ENCODE data around the gene SPOCK1.

SPOCK1 gene

DNA sequence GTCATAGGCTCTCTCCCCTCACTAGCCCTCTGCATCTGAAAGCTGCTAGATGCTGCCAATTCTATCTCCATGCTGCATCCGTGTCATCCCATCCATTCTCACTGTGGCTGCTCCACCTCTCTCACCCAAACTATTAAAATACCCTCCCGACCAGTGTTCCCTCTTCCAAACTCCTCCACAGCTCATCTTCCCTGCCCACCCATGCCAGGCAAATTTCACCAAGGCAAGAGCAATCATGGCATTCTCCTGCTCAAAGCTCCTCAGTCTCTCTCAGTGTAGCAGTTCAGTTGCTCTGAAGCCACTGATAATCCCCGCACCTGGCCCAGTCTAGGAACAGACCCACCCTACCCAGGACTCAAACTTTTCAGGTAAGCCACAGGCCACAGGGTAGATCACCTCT, 48.4 kb downstream of the SPOCK1 start:
- Histone ChIP-seq H3K36me3 (ENCODE audit: control insufficient read depth in 2 of 2, insufficient read depth in 2 of 2, low read length in 2 of 2) (no peaks in the 10 kb centered on the region), H3K27ac (ENCODE audit: low read depth in 2 of 2, low read length in 2 of 2) (no peak overlapping the region), H3K4me1 (ENCODE audit: control insufficient read depth in 2 of 2, insufficient read depth in 2 of 2, low read length in 2 of 2) (no peaks in the 10 kb centered on the region), H3K27me3 (ENCODE audit: control insufficient read depth in 2 of 2, insufficient read depth in 2 of 2, low read length in 2 of 2) (no peaks in the 10 kb centered on the region), H3K9me3 (ENCODE audit: control insufficient read depth in 2 of 2, low read length in 2 of 2) (no peaks in the 10 kb centered on the region), H3K4me3 (ENCODE audit: low read length in 2 of 2) (no peak overlapping the region), H3K9ac (ENCODE audit: low read depth in 1 of 2, low read length in 2 of 2) (no peak overlapping the region)

DNA sequence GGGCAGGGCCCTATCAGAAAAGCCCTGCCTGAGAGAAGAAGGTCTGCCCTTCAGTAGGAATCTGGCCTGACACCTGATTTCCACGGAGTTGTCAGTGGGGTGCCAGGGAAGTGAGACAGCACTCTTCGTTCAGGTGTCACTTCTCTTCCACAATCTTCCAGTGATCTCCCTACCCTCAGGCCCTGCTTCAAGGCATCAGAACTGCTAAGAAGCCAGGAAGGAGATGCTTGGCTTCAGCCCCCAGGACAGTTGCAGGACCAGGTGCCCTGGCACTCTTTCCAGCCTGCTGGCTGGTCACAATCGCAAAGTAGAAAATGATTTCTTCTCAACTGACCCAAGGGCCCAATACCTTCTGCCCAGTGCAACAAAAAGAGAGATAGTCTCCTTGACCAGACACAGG, 50.3 kb downstream of the SPOCK1 start:
- no peaks in the 10 kb centered on the region for H3K4me1 ChIP-seq (ENCODE audit: control insufficient read depth in 2 of 2, insufficient read depth in 2 of 2, low read length in 2 of 2)
- H3K27me3 ChIP-seq (ENCODE audit: control insufficient read depth in 2 of 2, insufficient read depth in 2 of 2, low read length in 2 of 2) = no peaks in the 10 kb centered on the region
- no peaks in the 10 kb centered on the region for H3K9me3 ChIP-seq (ENCODE audit: control insufficient read depth in 2 of 2, low read length in 2 of 2)
- H3K27ac ChIP-seq (ENCODE audit: low read depth in 2 of 2, low read length in 2 of 2) = no peak overlapping the region
- H3K4me3 ChIP-seq (ENCODE audit: low read length in 2 of 2) = no peak overlapping the region
- H3K9ac ChIP-seq (ENCODE audit: low read depth in 1 of 2, low read length in 2 of 2) = no peak overlapping the region
- no peaks in the 10 kb centered on the region for H3K36me3 ChIP-seq (ENCODE audit: control insufficient read depth in 2 of 2, insufficient read depth in 2 of 2, low read length in 2 of 2)

DNA sequence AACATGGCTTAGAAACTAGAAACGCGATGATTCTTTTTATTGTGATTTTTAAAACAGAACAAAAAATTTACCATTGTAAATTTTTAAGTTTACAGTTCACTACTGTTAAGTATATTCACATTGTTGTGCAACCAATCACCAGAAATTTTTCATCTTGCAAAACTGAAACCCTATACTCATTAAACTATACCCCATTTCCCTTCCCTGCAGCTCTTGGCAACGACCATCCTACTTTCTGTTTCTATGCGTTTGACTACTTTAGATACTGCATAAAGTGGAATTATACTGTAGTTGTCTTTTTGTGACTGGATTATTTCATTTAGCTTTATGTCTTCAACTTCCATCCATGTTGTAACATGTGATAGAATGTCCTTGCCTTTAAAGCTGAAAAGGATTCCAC, 52.5 kb downstream of the SPOCK1 start:
- H3K27me3 ChIP-seq (ENCODE audit: control insufficient read depth in 2 of 2, insufficient read depth in 2 of 2, low read length in 2 of 2) = no peaks in the 10 kb centered on the region
- H3K4me1 ChIP-seq (ENCODE audit: control insufficient read depth in 2 of 2, insufficient read depth in 2 of 2, low read length in 2 of 2) = no peaks in the 10 kb centered on the region
- H3K36me3 ChIP-seq (ENCODE audit: control insufficient read depth in 2 of 2, insufficient read depth in 2 of 2, low read length in 2 of 2) = no peaks in the 10 kb centered on the region
- no peak overlapping the region for H3K27ac ChIP-seq (ENCODE audit: low read depth in 2 of 2, low read length in 2 of 2)
- no peaks in the 10 kb centered on the region for H3K9me3 ChIP-seq (ENCODE audit: control insufficient read depth in 2 of 2, low read length in 2 of 2)
- no peak overlapping the region for H3K9ac ChIP-seq (ENCODE audit: low read depth in 1 of 2, low read length in 2 of 2)
- no peak overlapping the region for H3K4me3 ChIP-seq (ENCODE audit: low read length in 2 of 2)

DNA sequence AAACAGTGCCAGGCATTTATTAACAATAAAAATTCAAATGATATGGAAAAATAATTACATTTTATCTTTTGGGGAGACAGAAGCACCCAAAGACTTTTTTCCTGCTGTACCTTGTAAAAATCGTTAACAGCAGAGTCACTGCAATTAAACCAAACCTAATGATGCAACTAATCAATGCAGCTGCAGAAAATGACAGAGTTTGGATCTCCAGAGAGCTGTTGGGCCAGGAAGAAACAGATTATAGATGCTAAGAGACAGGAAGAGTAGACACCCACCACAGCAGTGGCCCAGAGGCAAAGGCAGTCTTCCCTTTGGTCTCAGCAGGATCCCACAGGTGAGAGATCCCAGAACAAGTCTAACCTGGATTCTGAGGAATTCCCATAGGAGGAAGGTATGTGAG, 53.0 kb downstream of the SPOCK1 start:
- Histone ChIP-seq H3K36me3 (ENCODE audit: control insufficient read depth in 2 of 2, insufficient read depth in 2 of 2, low read length in 2 of 2) (no peaks in the 10 kb centered on the region), H3K27ac (ENCODE audit: low read depth in 2 of 2, low read length in 2 of 2) (no peak overlapping the region), H3K27me3 (ENCODE audit: control insufficient read depth in 2 of 2, insufficient read depth in 2 of 2, low read length in 2 of 2) (no peaks in the 10 kb centered on the region), H3K4me1 (ENCODE audit: control insufficient read depth in 2 of 2, insufficient read depth in 2 of 2, low read length in 2 of 2) (no peaks in the 10 kb centered on the region), H3K4me3 (ENCODE audit: low read length in 2 of 2) (no peak overlapping the region), H3K9me3 (ENCODE audit: control insufficient read depth in 2 of 2, low read length in 2 of 2) (no peaks in the 10 kb centered on the region), H3K9ac (ENCODE audit: low read depth in 1 of 2, low read length in 2 of 2) (no peak overlapping the region)

DNA sequence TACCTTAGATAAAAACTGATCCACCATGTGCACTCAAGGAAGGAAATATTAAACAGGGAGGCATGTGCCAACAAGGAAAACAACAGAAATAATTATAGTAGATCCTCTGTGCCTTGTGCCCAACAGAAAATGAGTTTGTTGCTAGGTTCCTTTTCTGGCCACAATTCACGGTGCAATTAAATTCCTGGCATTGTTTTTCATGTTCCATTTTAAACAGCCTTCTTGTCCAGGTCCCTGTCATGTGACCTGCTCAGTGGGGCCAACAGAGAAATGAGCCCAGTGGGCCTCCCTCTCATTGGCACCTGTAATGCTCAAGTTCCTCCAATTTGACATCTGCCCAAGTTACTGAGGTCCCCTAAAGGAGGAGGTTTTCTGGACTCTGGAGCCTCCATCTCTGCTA, 56.5 kb downstream of the SPOCK1 start:
- no peaks in the 10 kb centered on the region for H3K27me3 ChIP-seq (ENCODE audit: control insufficient read depth in 2 of 2, insufficient read depth in 2 of 2, low read length in 2 of 2)
- no peaks in the 10 kb centered on the region for H3K4me1 ChIP-seq (ENCODE audit: control insufficient read depth in 2 of 2, insufficient read depth in 2 of 2, low read length in 2 of 2)
- H3K9me3 ChIP-seq (ENCODE audit: control insufficient read depth in 2 of 2, low read length in 2 of 2) = no peaks in the 10 kb centered on the region

DNA sequence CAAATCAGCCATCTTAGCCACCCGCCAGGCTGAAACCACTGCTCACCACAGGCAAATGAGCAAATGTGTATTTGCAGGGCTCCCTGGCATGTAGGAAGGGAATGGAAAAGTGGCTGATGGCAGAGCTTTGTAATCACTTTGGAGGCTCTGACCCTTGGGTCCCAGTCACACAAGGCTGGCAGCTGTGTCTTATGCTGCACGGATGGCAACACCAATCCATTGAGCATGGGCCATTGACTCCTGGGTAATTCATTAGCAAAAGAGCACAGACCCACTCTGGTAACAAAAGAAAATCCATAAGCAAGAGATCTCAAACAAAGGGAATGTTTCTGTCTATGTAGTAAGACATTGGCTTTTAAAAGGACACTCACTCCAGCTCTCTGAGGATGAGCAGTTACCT, 57.6 kb downstream of the SPOCK1 start:
- Histone ChIP-seq H3K4me1 (ENCODE audit: control insufficient read depth in 2 of 2, insufficient read depth in 2 of 2, low read length in 2 of 2) (no peaks in the 10 kb centered on the region), H3K9ac (ENCODE audit: low read depth in 1 of 2, low read length in 2 of 2) (no peak overlapping the region), H3K36me3 (ENCODE audit: control insufficient read depth in 2 of 2, insufficient read depth in 2 of 2, low read length in 2 of 2) (no peaks in the 10 kb centered on the region), H3K9me3 (ENCODE audit: control insufficient read depth in 2 of 2, low read length in 2 of 2) (no peaks in the 10 kb centered on the region), H3K4me3 (ENCODE audit: low read length in 2 of 2) (no peak overlapping the region), H3K27ac (ENCODE audit: low read depth in 2 of 2, low read length in 2 of 2) (no peak overlapping the region), H3K27me3 (ENCODE audit: control insufficient read depth in 2 of 2, insufficient read depth in 2 of 2, low read length in 2 of 2) (no peaks in the 10 kb centered on the region)

More for the DNA sequence above, 56.5 kb downstream of the SPOCK1 start:
- Histone ChIP-seq H3K36me3 (ENCODE audit: control insufficient read depth in 2 of 2, insufficient read depth in 2 of 2, low read length in 2 of 2) (no peaks in the 10 kb centered on the region), H3K4me3 (ENCODE audit: low read length in 2 of 2) (no peak overlapping the region), H3K27ac (ENCODE audit: low read depth in 2 of 2, low read length in 2 of 2) (no peak overlapping the region), H3K9ac (ENCODE audit: low read depth in 1 of 2, low read length in 2 of 2) (no peak overlapping the region)

DNA sequence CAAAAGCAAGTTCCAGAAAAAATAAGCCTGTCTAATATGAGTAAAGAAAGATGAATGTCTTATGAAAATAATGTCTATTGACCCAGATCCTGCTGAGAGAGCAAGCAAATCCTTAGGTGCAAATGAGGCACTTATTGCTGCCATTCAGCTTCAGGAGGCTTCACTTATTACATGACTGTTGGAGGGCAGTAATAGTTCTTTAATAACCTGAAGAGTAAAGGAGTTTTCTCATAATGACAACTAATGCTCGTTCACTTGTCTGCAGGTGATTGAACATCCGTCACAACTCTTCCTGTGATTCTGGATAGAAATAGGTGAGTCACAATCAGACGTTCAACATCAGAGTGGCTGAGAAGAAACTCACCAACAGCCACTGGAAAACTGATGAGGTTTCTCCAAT, 58.3 kb downstream of the SPOCK1 start:
- Histone ChIP-seq H3K9ac (ENCODE audit: low read depth in 1 of 2, low read length in 2 of 2) (no peak overlapping the region), H3K4me1 (ENCODE audit: control insufficient read depth in 2 of 2, insufficient read depth in 2 of 2, low read length in 2 of 2) (no peaks in the 10 kb centered on the region), H3K27ac (ENCODE audit: low read depth in 2 of 2, low read length in 2 of 2) (no peak overlapping the region), H3K36me3 (ENCODE audit: control insufficient read depth in 2 of 2, insufficient read depth in 2 of 2, low read length in 2 of 2) (no peaks in the 10 kb centered on the region), H3K27me3 (ENCODE audit: control insufficient read depth in 2 of 2, insufficient read depth in 2 of 2, low read length in 2 of 2) (no peaks in the 10 kb centered on the region), H3K4me3 (ENCODE audit: low read length in 2 of 2) (no peak overlapping the region), H3K9me3 (ENCODE audit: control insufficient read depth in 2 of 2, low read length in 2 of 2) (no peaks in the 10 kb centered on the region)

DNA sequence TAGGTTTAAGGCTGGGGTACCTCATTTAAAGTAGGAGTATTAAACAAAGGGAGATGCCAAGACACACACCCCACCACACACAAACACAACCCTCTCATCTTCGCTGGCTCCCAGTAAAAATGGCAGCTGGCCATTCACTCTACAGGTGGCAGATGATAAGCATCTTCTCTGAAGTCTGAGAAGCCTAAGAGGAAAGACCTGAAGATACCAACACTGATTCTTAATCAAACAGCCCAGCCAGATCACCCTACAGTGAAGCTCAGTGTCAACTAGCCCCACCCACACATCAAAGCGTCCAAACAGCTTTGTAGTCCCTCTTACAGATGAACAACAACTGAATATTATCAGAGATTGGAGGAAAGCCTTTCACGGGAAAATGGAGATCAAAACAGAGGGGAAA, 59.5 kb downstream of the SPOCK1 start:
- H3K4me1 ChIP-seq (ENCODE audit: control insufficient read depth in 2 of 2, insufficient read depth in 2 of 2, low read length in 2 of 2) = no peaks in the 10 kb centered on the region

DNA sequence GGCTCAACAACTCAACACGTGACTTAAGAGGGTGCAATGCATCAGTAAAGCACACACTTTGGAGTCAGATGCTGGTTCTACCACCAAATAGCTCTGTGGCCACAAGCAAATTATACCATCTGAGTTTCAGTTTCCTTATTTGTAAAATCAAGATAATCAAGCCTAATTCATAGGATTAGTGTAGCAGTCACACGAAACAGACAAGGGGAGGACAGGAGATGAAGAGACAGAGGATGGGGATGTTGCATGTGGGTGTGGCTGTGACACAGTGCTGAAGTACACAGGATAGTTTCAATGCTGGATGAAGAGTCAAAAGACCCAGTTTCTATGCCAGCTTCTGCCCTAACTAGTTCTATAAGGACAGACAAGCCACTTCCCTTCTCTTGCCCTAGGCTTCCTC, 60.2 kb downstream of the SPOCK1 start:
- Histone ChIP-seq H3K27me3 (ENCODE audit: control insufficient read depth in 2 of 2, insufficient read depth in 2 of 2, low read length in 2 of 2) (no peaks in the 10 kb centered on the region), H3K4me3 (ENCODE audit: low read length in 2 of 2) (no peak overlapping the region), H3K4me1 (ENCODE audit: control insufficient read depth in 2 of 2, insufficient read depth in 2 of 2, low read length in 2 of 2) (no peaks in the 10 kb centered on the region), H3K9ac (ENCODE audit: low read depth in 1 of 2, low read length in 2 of 2) (no peak overlapping the region), H3K36me3 (ENCODE audit: control insufficient read depth in 2 of 2, insufficient read depth in 2 of 2, low read length in 2 of 2) (no peaks in the 10 kb centered on the region), H3K27ac (ENCODE audit: low read depth in 2 of 2, low read length in 2 of 2) (no peak overlapping the region), H3K9me3 (ENCODE audit: control insufficient read depth in 2 of 2, low read length in 2 of 2) (no peaks in the 10 kb centered on the region)

More for the DNA sequence above, 59.5 kb downstream of the SPOCK1 start:
- H3K9ac ChIP-seq (ENCODE audit: low read depth in 1 of 2, low read length in 2 of 2) = no peak overlapping the region
- no peaks in the 10 kb centered on the region for H3K36me3 ChIP-seq (ENCODE audit: control insufficient read depth in 2 of 2, insufficient read depth in 2 of 2, low read length in 2 of 2)
- no peaks in the 10 kb centered on the region for H3K27me3 ChIP-seq (ENCODE audit: control insufficient read depth in 2 of 2, insufficient read depth in 2 of 2, low read length in 2 of 2)
- H3K9me3 ChIP-seq (ENCODE audit: control insufficient read depth in 2 of 2, low read length in 2 of 2) = no peaks in the 10 kb centered on the region
- no peak overlapping the region for H3K27ac ChIP-seq (ENCODE audit: low read depth in 2 of 2, low read length in 2 of 2)
- no peak overlapping the region for H3K4me3 ChIP-seq (ENCODE audit: low read length in 2 of 2)

DNA sequence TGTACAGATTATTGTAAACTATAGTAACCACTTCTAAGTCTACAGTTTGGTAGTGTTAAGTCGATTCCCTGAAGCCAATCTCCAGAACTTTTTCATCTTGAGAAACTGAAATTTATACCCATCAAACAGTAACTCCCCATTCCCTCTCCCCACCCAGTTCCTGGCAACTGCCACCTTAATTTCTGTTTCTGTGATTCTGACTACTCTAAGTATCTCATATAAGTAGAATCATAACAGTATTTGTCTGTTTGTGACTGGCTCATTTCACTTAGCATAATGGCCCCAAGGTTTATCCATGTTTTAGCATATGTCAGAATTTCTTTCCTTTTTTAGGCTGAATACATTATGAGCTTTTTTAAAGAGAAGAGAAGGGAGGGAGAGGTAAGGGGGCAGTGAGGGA, 61.4 kb downstream of the SPOCK1 start:
- H3K27ac ChIP-seq (ENCODE audit: low read depth in 2 of 2, low read length in 2 of 2) = no peak overlapping the region
- H3K9ac ChIP-seq (ENCODE audit: low read depth in 1 of 2, low read length in 2 of 2) = no peak overlapping the region
- no peaks in the 10 kb centered on the region for H3K27me3 ChIP-seq (ENCODE audit: control insufficient read depth in 2 of 2, insufficient read depth in 2 of 2, low read length in 2 of 2)
- H3K36me3 ChIP-seq (ENCODE audit: control insufficient read depth in 2 of 2, insufficient read depth in 2 of 2, low read length in 2 of 2) = no peaks in the 10 kb centered on the region
- no peaks in the 10 kb centered on the region for H3K4me1 ChIP-seq (ENCODE audit: control insufficient read depth in 2 of 2, insufficient read depth in 2 of 2, low read length in 2 of 2)
- no peaks in the 10 kb centered on the region for H3K9me3 ChIP-seq (ENCODE audit: control insufficient read depth in 2 of 2, low read length in 2 of 2)
- H3K4me3 ChIP-seq (ENCODE audit: low read length in 2 of 2) = no peak overlapping the region

DNA sequence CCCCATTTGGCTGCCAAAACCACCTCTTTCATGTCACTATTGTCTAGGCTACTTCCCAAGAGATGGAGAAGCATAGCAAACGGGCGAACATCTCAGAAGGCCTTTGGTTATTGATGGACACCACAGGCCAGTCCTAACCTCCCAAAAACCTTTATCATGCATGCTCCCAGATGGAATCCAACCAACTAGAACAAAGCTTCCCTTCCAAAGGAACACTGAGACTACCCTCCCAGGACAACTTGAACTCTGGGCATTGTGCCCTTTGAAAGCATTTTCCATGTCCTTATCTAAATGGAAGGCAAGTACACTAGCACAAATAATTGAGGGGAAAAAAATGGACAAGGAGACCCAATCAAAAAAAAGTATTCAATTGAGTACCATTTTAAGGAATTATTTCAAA, 65.6 kb downstream of the SPOCK1 start:
- Histone ChIP-seq H3K36me3 (ENCODE audit: control insufficient read depth in 2 of 2, insufficient read depth in 2 of 2, low read length in 2 of 2) (no peaks in the 10 kb centered on the region), H3K9me3 (ENCODE audit: control insufficient read depth in 2 of 2, low read length in 2 of 2) (no peaks in the 10 kb centered on the region), H3K27ac (ENCODE audit: low read depth in 2 of 2, low read length in 2 of 2) (no peak overlapping the region), H3K9ac (ENCODE audit: low read depth in 1 of 2, low read length in 2 of 2) (no peak overlapping the region), H3K27me3 (ENCODE audit: control insufficient read depth in 2 of 2, insufficient read depth in 2 of 2, low read length in 2 of 2) (no peaks in the 10 kb centered on the region), H3K4me3 (ENCODE audit: low read length in 2 of 2) (no peak overlapping the region), H3K4me1 (ENCODE audit: control insufficient read depth in 2 of 2, insufficient read depth in 2 of 2, low read length in 2 of 2) (no peaks in the 10 kb centered on the region)

Measured in mucosa of rectum (tissue), 2 donors.